Aorta (tissue), 5 donors: ENCODE measurements around the gene FLNA. TPM values are rescaled to one million over a fixed set of nuclear protein-coding genes. Genes with fewer than 3 reads are reported as not detected.
"Not testable (repeated sequence)": the region's sequence is repeated elsewhere in the genome, so short reads cannot be mapped to it uniquely, and the experiment has no call there.

Source experiments
- ATAC-seq: fragments of 200-7000 bp; cut with Tn5 transposase; one replicate; pipeline ENCODE4 v1.9.1; 2022; ENCODE audit warnings: moderate library complexity; ENCODE audit not compliant: low FRiP score
- DNase-seq, 2 donors: peaks; one replicate each; pipeline ENCODE4 v3.0.0-alpha.2; 2020
- H3K27ac ChIP-seq, 2 donors: one replicate each; pipeline ENCODE4 v1.5.1; 2013; ENCODE audit warnings: low read length in 2 of 2, mild to moderate bottlenecking in 2 of 2, moderate library complexity in 2 of 2, control low read depth in 1 of 2, inconsistent platforms in 1 of 2, low read depth in 1 of 2
- H3K27me3 ChIP-seq, 2 donors: one replicate each; pipeline ENCODE4 v1.6.1; 2013; ENCODE audit warnings: control low read depth in 1 of 2, low read length in 1 of 2, mild to moderate bottlenecking in 1 of 2, moderate library complexity in 1 of 2; ENCODE audit not compliant: insufficient read depth in 2 of 2, control insufficient read depth in 1 of 2
- H3K36me3 ChIP-seq, 2 donors: one replicate each; pipeline ENCODE4 v1.6.1; 2013; ENCODE audit warnings: control low read depth in 1 of 2, low read length in 1 of 2, mild to moderate bottlenecking in 1 of 2; ENCODE audit not compliant: insufficient read depth in 2 of 2, control insufficient read depth in 1 of 2
- H3K4me1 ChIP-seq, 2 donors: one replicate each; pipeline ENCODE4 v1.6.1; 2013; ENCODE audit warnings: low read length in 2 of 2, control low read depth in 1 of 2, mild to moderate bottlenecking in 1 of 2, moderate library complexity in 1 of 2; ENCODE audit not compliant: insufficient read depth in 2 of 2, control insufficient read depth in 1 of 2
- H3K4me3 ChIP-seq, 2 donors: one replicate each; pipeline ENCODE4 v1.5.1; 2013; ENCODE audit warnings: low read length in 2 of 2, control low read depth in 1 of 2, mild to moderate bottlenecking in 1 of 2
- H3K9me3 ChIP-seq: one replicate; pipeline ENCODE4 v1.6.1; 2013; ENCODE audit warnings: mild to moderate bottlenecking, low read length; ENCODE audit not compliant: control insufficient read depth
- WGBS, 2 donors: extraction: QIAGEN DNeasy Blood & Tissue Kit; methylation state at CpG; one replicate each; pipeline ENCODE4 v1.1.7; 2013; 5-methylcytosine and 5-hydroxymethylcytosine counted together
- intact Hi-C, 2 donors: fragments of 100-400 bp; cut with DNase I; formaldehyde crosslinking; loops; one replicate each; pipeline versions ENCODE4 v1.14.2 to v1.15.0; 2022
- polyA plus RNA-seq, 2 donors: library from polyadenylated mRNA; stranded (reverse); fragments of 200-250 nt; gene quantifications; one replicate each; pipeline ENCODE4 v1.2.3, GENCODE V29; 2013
- total RNA-seq, 2 donors: library from RNA; stranded (reverse); fragmentation: NEBNext Ultra II Directional; extraction: Animal tissue kit (Norgen Biotek cat#: 25700); gene quantifications; one replicate each; pipeline ENCODE4 v1.2.1, GENCODE V29; 2021
- donor health status: healthy with polysubstance abuse.
- donor health status: Bipolar disorder and iron deficiency.
- donor health status: DM: no; HTN: no; CAD: no.
- donor health status: DM: no; HTN: no; CAD: no.
- donor health status: DM: yes; HTN: yes; CAD: no.

Gene FLNA
- total and polyA plus RNA-seq, 4 donors = 515 to 7,857 (median 5,958) TPM

- Histone ChIP-seq H3K4me3 (no peak overlapping the region), H3K36me3 (peaks cover 0 to 23% of the 10 kb centered on the region in 2 donors), H3K27ac (no peak overlapping the region), H3K4me1 (no peaks in the 10 kb centered on the region), H3K27me3 (no peaks in the 10 kb centered on the region), H3K9me3 (no peaks in the 10 kb centered on the region)
- ATAC-seq (no peak), DNase-seq (peak in 1 of 2 donors; percentile 40)
- 64 to 73% methylated on average over 30 of the region's 30 CpGs for WGBS, 2 donors
- intact Hi-C loops = no loop called here
Measured at GRCh38 chrX:154351183-154352011, 23.0 kb downstream of the FLNA start.

- 76 to 80% methylated on average over 19 of the region's 19 CpGs for WGBS, 2 donors
- ATAC-seq (no peak), DNase-seq (peak in 1 of 2 donors; percentile 45)
- no peaks in the 10 kb centered on the region for H3K27me3 ChIP-seq
- no peak overlapping the region for H3K27ac ChIP-seq
- H3K4me3 ChIP-seq = no peak overlapping the region
- no peaks in the 10 kb centered on the region for H3K4me1 ChIP-seq
- H3K36me3 ChIP-seq = peaks cover 0 to 23% of the 10 kb centered on the region in 2 donors
- no peaks in the 10 kb centered on the region for H3K9me3 ChIP-seq
- intact Hi-C loops = no loop called here
Measured at GRCh38 chrX:154350429-154351182, 23.8 kb downstream of the FLNA start.

DNA sequence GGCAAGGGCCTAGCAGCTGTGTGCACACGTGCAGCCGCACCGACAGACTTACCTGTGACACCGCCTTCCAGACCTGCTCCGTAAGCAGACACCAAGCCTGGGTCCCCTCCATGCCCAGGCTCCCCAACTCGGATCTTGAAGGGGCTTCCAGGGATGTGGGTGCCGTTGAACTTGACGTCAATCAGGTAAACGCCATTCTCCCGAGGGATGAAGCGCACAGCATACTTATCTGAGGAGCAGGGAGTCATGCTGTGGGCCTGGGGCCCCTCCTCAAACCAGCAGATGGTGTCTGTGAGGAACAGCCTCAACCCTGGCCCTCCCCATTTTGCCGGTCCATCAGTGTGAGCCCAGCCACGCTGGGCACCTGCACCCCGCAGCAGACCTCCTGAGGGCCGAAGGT lies 24.5 kb downstream of the FLNA start:
- ATAC-seq = no peak
- Histone ChIP-seq H3K36me3 (peaks cover 0 to 23% of the 10 kb centered on the region in 2 donors), H3K27ac (no peak overlapping the region), H3K27me3 (no peaks in the 10 kb centered on the region), H3K4me1 (no peaks in the 10 kb centered on the region), H3K4me3 (no peak overlapping the region), H3K9me3 (no peaks in the 10 kb centered on the region)
- intact Hi-C loops = no loop called here
- WGBS, 2 donors = 75 to 79% methylated on average over 15 of the region's 15 CpGs
- DNase-seq = peak in 1 of 2 donors; percentile 26

DNA sequence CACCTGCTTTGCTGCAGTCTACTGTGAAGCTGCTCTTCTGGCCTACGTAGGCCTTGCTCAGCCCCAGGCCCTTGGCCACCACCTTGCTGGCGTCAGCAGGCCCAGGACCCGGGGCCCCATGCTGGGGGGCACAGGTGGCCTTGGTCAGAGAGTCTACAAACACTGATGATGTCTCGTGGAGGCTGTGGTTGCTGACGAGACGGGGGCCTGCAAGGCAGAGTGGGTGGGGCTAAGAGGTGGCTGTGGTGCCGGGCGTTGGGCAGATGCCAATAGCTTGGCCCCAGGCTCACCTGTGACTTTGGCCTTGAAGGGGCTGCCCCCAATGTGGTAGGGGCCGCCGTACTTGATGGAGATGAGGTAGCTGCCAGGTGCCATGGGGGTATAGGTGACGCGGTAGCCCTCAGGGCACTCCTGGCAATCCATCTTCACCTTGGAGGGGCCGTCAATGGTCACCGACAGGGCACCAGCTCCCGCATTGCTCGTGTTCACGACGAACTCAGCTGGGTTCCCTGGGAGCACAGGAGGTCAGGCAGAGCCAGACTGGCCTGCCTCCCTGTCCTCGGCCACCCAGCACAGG lies 25.0 kb downstream of the FLNA start:
- no peaks in the 10 kb centered on the region for H3K4me1 ChIP-seq
- DNase-seq = peak in 1 of 2 donors; percentile 38
- peak overlapping the region in 1 of 2 donors; percentile 18 for H3K27ac ChIP-seq
- no peaks in the 10 kb centered on the region for H3K9me3 ChIP-seq
- H3K36me3 ChIP-seq = peaks cover 0 to 23% of the 10 kb centered on the region in 2 donors
- no peaks in the 10 kb centered on the region for H3K27me3 ChIP-seq
- WGBS, 2 donors = 52 to 67% methylated on average over 19 of the region's 19 CpGs
- intact Hi-C loops = no loop called here
- ATAC-seq = no peak
- no peak overlapping the region for H3K4me3 ChIP-seq

GRCh38 chrX:154348646-154349358 lies 25.6 kb downstream of the FLNA start:
- Histone ChIP-seq H3K9me3 (no peaks in the 10 kb centered on the region), H3K36me3 (peaks cover 0 to 18% of the 10 kb centered on the region in 2 donors), H3K27me3 (no peaks in the 10 kb centered on the region), H3K4me1 (no peaks in the 10 kb centered on the region), H3K27ac (peak overlapping the region in 1 of 2 donors; percentile 18), H3K4me3 (no peak overlapping the region)
- DNase-seq = peak in 1 of 2 donors; percentile 51
- intact Hi-C loops = no loop called here
- 84% methylated on average over 22 to 24 of the region's 24 CpGs for WGBS, 2 donors
- no peak for ATAC-seq

GRCh38 chrX:154348114-154348531 lies 26.3 kb downstream of the FLNA start:
- Histone ChIP-seq H3K4me3 (no peak overlapping the region), H3K9me3 (no peaks in the 10 kb centered on the region), H3K36me3 (peaks cover 0 to 16% of the 10 kb centered on the region in 2 donors), H3K27ac (no peak overlapping the region), H3K27me3 (no peaks in the 10 kb centered on the region), H3K4me1 (no peaks in the 10 kb centered on the region)
- no peak for ATAC-seq
- intact Hi-C loops = no loop called here
- WGBS, 2 donors = 46 to 60% methylated on average over 7 of the region's 7 CpGs
- DNase-seq = peak in 1 of 2 donors; percentile 44

DNA sequence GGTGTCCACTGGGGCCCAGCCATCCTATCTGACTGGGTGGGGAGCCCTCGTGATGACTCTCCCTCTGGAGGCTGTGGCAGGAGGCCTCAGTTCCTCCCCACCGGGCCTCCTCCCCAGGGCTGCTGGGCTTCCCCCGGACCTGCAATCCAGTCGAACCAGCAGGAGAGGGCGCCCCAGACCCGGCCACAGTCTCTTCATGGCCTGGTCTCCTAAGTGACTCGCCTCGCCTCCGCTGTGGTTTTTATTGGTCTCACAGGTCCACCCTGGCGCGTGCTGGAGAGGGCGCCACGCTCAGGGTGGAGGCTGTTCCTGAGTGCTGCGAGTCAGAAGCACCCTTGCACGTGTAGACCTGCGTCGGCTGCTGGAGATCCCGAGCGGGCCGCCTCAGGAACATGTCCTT lies 30.8 kb downstream of the FLNA start:
- H3K27ac ChIP-seq, H3K4me1 ChIP-seq, H3K27me3 ChIP-seq, DNase-seq, H3K9me3 ChIP-seq, H3K4me3 ChIP-seq, intact Hi-C loops, H3K36me3 ChIP-seq: not testable (repeated sequence)
- ATAC-seq = peak; percentile 53
- no CpG with 5 or more reads among the region's 20 CpGs for WGBS, 2 donors

DNA sequence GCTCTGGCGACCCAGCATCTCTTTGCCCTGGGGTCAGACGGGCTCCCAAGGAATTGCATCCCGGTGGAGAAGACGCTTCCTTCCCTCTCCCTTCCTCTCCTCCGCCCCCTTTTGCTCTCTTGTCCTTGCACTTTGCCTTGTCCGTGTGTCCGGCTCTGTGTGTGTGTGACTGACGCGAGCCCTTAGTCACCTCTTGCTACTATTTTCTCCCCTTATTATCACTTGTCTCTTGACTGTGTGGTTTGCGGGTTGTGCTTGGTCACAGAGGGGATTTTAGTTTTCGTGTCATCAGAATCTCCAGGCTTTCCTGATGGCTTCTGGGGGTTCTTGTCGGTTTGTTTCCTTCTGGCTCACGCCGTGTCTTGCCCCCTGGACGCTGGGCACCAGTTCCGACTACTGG lies 31.4 kb downstream of the FLNA start:
- H3K9me3 ChIP-seq, H3K4me1 ChIP-seq, H3K4me3 ChIP-seq, DNase-seq, H3K36me3 ChIP-seq, H3K27me3 ChIP-seq, H3K27ac ChIP-seq, intact Hi-C loops, ATAC-seq: not testable (repeated sequence)
- WGBS, 2 donors = no CpG with 5 or more reads among the region's 16 CpGs
